Progenitor cell of endocrine pancreas (in vitro differentiated cells): ENCODE measurements around the gene B3GAT1. TPM values are rescaled to one million over a fixed set of nuclear protein-coding genes. Genes with fewer than 3 reads are reported as not detected.

Experiments
- DNase-seq: peaks from one replicate; pipeline ENCODE4 v3.0.0; 2021; ENCODE audit warnings: low spot score; ENCODE audit not compliant: unreplicated experiment
- H3K27ac Mint-ChIP-seq: 2 replicates; pipeline ENCODE4 v1.8.0; 2021; ENCODE audit warnings: mild to moderate bottlenecking, moderate library complexity, mixed read lengths
- H3K27me3 Mint-ChIP-seq: 2 replicates; pipeline ENCODE4 v1.8.0; 2021; ENCODE audit warnings: mixed read lengths
- H3K36me3 Mint-ChIP-seq: 2 replicates; pipeline ENCODE4 v1.8.0; 2022; ENCODE audit warnings: mixed read lengths; ENCODE audit not compliant: insufficient read depth
- H3K4me1 Mint-ChIP-seq: 2 replicates; pipeline ENCODE4 v1.8.0; 2021; ENCODE audit warnings: low read depth, mixed read lengths
- H3K4me3 Mint-ChIP-seq: 2 replicates; pipeline ENCODE4 v1.8.0; 2021; ENCODE audit warnings: low read depth, mild to moderate bottlenecking, moderate library complexity, mixed read lengths
- H3K9me3 Mint-ChIP-seq: 2 replicates; pipeline ENCODE4 v1.8.0; 2021; ENCODE audit warnings: low read depth, mixed read lengths
- CTCF ChIP-seq: fragments of 200-600 bp; sonication (generic); IDR thresholded peaks from one replicate; pipeline ENCODE4 v1.5.0; 2021; ENCODE audit warnings: antibody characterized with exemption, mild to moderate bottlenecking; ENCODE audit not compliant: unreplicated experiment
- total RNA-seq: library from RNA; stranded (reverse); gene quantifications from 2 replicates; pipeline ENCODE4 v1.2.1, GENCODE V29; 2021

B3GAT1 gene
- total RNA-seq, 1 donor from 2014 or later, result 5.1 TPM

- H3K27ac Mint-ChIP-seq, result no peak overlapping the region
- no peak overlapping the region for H3K4me3 Mint-ChIP-seq
- DNase-seq, result no peak
- peaks cover 4% of the 10 kb centered on the region for H3K4me1 Mint-ChIP-seq
- peaks cover 6% of the 10 kb centered on the region for H3K9me3 Mint-ChIP-seq
- H3K36me3 Mint-ChIP-seq, result no peaks in the 10 kb centered on the region
- H3K27me3 Mint-ChIP-seq, result peaks cover 11% of the 10 kb centered on the region
- no peak for TF ChIP-seq CTCF
These were observed 14.6 kb downstream of the B3GAT1 start for GRCh38 chr11:134397304-134398078.

GRCh38 chr11:134395002-134395401 lies 17.0 kb downstream of the B3GAT1 start:
- Mint-ChIP-seq H3K36me3 (no peaks in the 10 kb centered on the region), H3K4me1 (peaks cover 4% of the 10 kb centered on the region), H3K4me3 (no peak overlapping the region), H3K27me3 (peaks cover 3% of the 10 kb centered on the region), H3K9me3 (no peaks in the 10 kb centered on the region), H3K27ac (no peak overlapping the region)
- no peak for TF ChIP-seq CTCF
- DNase-seq, result no peak

- Mint-ChIP-seq H3K4me1 (peaks cover 4% of the 10 kb centered on the region), H3K4me3 (no peak overlapping the region), H3K27me3 (peaks cover 3% of the 10 kb centered on the region), H3K9me3 (no peaks in the 10 kb centered on the region), H3K27ac (no peak overlapping the region), H3K36me3 (no peaks in the 10 kb centered on the region)
- no peak for DNase-seq
- TF ChIP-seq CTCF, result no peak
These were observed 17.7 kb downstream of the B3GAT1 start for GRCh38 chr11:134394311-134394710.

- Mint-ChIP-seq H3K9me3 (no peaks in the 10 kb centered on the region), H3K27ac (no peak overlapping the region), H3K4me3 (no peak overlapping the region), H3K27me3 (peaks cover 3% of the 10 kb centered on the region), H3K36me3 (no peaks in the 10 kb centered on the region), H3K4me1 (peaks cover 4% of the 10 kb centered on the region)
- no peak for DNase-seq
- peak; percentile 44 for TF ChIP-seq CTCF
These were observed 18.4 kb downstream of the B3GAT1 start for GRCh38 chr11:134393638-134394037.

GRCh38 chr11:134392953-134393615 lies 19.0 kb downstream of the B3GAT1 start:
- Mint-ChIP-seq H3K4me1 (peaks cover 4% of the 10 kb centered on the region), H3K27ac (no peak overlapping the region), H3K9me3 (no peaks in the 10 kb centered on the region), H3K27me3 (peaks cover 3% of the 10 kb centered on the region), H3K36me3 (no peaks in the 10 kb centered on the region), H3K4me3 (no peak overlapping the region)
- no peak for TF ChIP-seq CTCF
- DNase-seq, result no peak
